H54 (cell line): ENCODE results near the gene AP2A2.

ENCODE experiments used
- DNase-seq: peaks from one replicate; pipeline ENCODE4 v3.0.0; 2011; ENCODE audit warnings: low spot score, mixed read lengths; ENCODE audit not compliant: insufficient read length
- FAIRE-seq: peaks from 3 replicates; lab custom pipeline; 2011; peaks lifted over from hg19 to GRCh38; lab: Jason Lieb, UNC
- POLR2A ChIP-seq: IDR thresholded peaks from 2 replicates; pipeline ENCODE4 v1.6.1; 2011; ENCODE audit warnings: low read depth, mild to moderate bottlenecking, low read length

AP2A2 gene

GRCh38 chr11:910044-910588 lies 15.6 kb upstream of the AP2A2 start:
- TF ChIP-seq POLR2A = no peak
- FAIRE-seq (no peak), DNase-seq (peak; percentile 45)

- FAIRE-seq = no peak
- peak; percentile 97 for DNase-seq
- TF ChIP-seq POLR2A = peak; percentile 83
Measured at GRCh38 chr11:910589-911030, 15.1 kb upstream of the AP2A2 start, which contains the start of gene CHID1. Gene CHID1, minus strand, starts transcription at chr11:910810. Its CDS starts 5,994 bp downstream, at chr11:904816.

- DNase-seq = peak; percentile 56
- no peak for TF ChIP-seq POLR2A
- FAIRE-seq = no peak
Measured at GRCh38 chr11:911031-911889, 14.4 kb upstream of the AP2A2 start.

GRCh38 chr11:911890-912219 lies 13.8 kb upstream of the AP2A2 start:
- no peak for DNase-seq
- FAIRE-seq = no peak
- no peak for TF ChIP-seq POLR2A

- FAIRE-seq = no peak
- TF ChIP-seq POLR2A = no peak
- DNase-seq = no peak
Measured at GRCh38 chr11:912266-912665, 13.4 kb upstream of the AP2A2 start.

- DNase-seq = no peak
- no peak for FAIRE-seq
Measured at GRCh38 chr11:913043-913442, 12.6 kb upstream of the AP2A2 start.

GRCh38 chr11:914204-914603 lies 11.5 kb upstream of the AP2A2 start:
- TF ChIP-seq POLR2A = no peak
- DNase-seq = no peak
- FAIRE-seq = no peak

More at GRCh38 chr11:913043-913442, 12.6 kb upstream of the AP2A2 start:
- no peak for TF ChIP-seq POLR2A

DNA sequence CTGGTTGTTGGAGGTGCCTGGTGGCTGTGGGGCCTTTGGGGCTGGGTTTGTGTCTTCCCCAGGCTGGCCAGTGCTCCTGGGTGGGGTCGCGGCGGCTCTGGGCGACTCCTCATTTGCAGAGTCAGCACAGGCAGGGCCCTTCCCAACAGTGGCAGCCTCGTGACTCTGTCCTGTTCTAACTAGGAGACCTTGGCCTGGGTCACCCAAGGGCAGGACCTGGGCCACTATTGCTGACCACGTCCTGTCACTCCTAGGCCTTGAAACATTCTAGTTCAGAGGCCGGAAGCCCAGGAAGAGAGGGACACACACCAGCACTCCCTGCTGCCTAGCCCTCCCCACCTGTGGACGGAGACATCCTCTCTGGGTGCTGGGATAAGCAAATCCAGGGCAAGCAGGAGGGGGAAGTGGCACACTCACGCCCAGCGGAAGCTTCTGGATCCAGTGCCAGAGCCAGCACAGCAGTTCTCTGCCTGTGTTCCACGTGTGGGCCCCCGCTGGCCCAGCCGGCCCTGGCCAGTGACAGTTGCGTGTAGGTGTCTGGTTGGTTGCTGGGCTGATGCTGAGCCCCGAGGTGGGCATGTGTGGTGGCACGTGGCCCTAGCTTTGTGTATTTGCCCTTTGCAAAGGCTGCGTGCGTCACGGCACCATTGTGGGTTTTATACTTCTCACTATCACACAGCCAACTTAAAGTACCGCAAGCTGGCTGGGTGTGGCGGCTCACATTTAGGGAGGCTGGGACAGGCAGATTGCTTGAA lies 10.7 kb upstream of the AP2A2 start:
- DNase-seq (no peak), FAIRE-seq (no peak)
- TF ChIP-seq POLR2A = no peak

DNA sequence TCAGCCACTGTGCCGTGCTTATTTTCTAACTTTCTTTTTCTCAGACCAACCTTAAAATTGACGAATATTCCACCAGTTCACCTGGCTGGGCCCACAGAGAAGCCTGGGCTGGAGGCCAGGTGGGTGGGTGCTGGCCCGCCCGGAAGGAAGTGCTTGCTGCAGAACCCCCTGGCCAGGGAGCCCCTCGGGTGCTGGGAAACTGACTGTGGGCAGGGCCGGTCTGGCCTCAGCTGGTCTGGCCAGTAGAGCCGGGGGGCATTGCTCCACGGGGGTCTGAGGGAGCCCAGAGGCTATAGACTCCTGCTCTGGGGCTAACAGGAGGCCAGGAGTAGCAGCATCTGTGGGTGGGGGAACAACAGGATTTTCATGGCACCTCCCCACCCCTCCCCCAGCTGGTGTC lies 8.2 kb upstream of the AP2A2 start:
- FAIRE-seq = no peak
- no peak for TF ChIP-seq POLR2A
- DNase-seq = no peak

DNA sequence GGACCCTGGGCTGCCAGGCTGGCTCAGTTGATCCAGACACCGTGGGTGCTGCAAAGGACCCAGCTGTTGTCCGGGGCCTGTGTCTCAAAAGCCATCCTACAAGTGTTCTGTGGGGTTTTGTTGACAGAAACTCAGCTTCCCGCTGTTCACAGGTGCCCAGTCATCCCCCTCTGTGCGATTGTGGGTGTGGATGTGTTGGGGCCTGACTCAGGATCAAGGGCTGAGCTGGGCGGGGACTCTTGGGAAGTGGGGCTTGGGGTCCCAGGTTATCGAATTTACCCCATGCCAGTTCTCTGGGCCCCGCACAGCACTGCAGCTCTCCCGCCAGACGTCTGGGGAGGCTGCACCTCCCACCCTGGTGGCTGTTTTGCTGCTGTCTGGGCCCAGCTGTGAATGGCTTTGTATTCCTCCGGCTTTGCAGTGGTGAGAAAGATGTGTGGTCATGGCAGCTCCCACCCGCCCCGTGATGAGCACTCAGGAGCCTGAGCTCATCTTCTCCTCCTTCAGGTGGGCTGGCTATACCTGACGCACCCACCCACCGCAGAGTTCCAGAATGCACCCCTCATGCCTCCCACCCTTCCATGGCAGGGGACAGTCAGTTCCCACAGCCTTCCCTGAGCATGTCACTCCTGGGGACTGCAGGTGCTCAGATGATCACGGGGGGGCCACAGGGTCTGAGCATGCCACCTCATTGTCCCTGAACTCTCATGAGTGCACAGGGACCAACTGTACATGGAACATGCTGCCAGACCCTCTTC lies 3.6 kb upstream of the AP2A2 start:
- TF ChIP-seq POLR2A = no peak
- DNase-seq (no peak), FAIRE-seq (no peak)

DNA sequence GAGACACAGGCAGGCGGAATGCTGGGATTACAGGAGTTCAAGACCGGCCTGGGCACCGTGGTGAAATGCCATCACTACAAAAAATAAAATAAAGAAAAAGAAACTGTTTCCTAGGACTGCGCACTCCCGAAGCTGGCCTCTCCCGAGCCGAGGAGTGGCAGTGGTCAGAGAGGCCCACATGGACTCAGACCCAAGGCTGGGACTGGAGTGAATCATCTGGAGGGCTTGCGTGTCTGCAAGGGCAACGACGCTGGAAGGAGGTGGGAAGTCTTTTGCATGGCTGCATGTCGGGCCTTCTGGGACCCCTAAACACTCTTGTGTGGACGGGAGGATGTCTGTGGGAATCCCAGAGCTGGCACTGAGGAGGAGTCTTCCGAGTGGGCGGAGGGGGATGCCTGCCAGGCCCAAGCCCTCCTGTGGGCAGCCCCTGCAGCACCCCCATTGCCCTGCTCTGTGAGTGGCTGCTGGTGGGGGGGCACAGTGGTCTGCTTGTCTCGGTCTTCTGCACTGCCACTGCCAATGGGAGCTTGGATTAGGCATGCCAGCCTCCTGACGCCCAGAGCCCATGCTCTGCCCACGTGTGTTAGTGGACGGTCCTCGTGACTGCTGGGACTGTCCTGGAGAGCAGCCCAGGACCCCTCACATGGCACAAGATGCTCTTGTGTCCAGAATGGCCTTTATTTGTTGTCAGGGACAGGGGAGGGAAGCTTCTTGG lies 1.8 kb upstream of the AP2A2 start:
- no peak for TF ChIP-seq POLR2A
- no peak for DNase-seq
- no peak for FAIRE-seq

GRCh38 chr11:924406-925157 lies 1.1 kb upstream of the AP2A2 start:
- no peak for DNase-seq
- TF ChIP-seq POLR2A = no peak

More at GRCh38 chr11:924406-925157, 1.1 kb upstream of the AP2A2 start:
- FAIRE-seq = no peak
